ENCODE results near the gene HNRNPUL1. TPM values are rescaled to one million over a fixed set of nuclear protein-coding genes. Genes with fewer than 3 reads are reported as not detected.
"Not testable (repeated sequence)": the region's sequence is repeated elsewhere in the genome, so short reads cannot be mapped to it uniquely, and the experiment has no call there.

Gene HNRNPUL1
- total and polyA plus RNA-seq, 12 donors, result 55.5 to 151 (median 106) TPM

GRCh38 chr19:41288673-41289530 lies 24.7 kb downstream of the HNRNPUL1 start:
- WGBS, 2 donors, result 71 to 79% methylated on average over 3 of the region's 3 CpGs
- H3K9me3 ChIP-seq, result no peaks in the 10 kb centered on the region
- TF ChIP-seq CTCF (IDR thresholded peaks at IDR 0.05), result no peak
- H3K4me3 ChIP-seq, result no peak overlapping the region
- intact Hi-C loops (cut with DNase I), result no loop called here
- no peaks in the 10 kb centered on the region for H3K27me3 ChIP-seq
- peaks cover 0 to 100% (median 87%) of the 10 kb centered on the region in 9 donors for H3K36me3 ChIP-seq
- H3K27ac ChIP-seq, result no peak overlapping the region
- no peaks in the 10 kb centered on the region for H3K4me1 ChIP-seq
- DNase-seq (no peak), ATAC-seq (no peak)

GRCh38 chr19:41289814-41290213 lies 25.6 kb downstream of the HNRNPUL1 start:
- H3K4me3 ChIP-seq; ATAC-seq; H3K27me3 ChIP-seq; H3K27ac ChIP-seq; DNase-seq; H3K4me1 ChIP-seq; H3K9me3 ChIP-seq; intact Hi-C loops (cut with DNase I): not testable (repeated sequence)
- H3K36me3 ChIP-seq, result peaks cover 3 to 100% (median 87%) of the 10 kb centered on the region in 9 donors
- 94 to 95% methylated on average over 8 of the region's 8 CpGs for whole genome bisulfite sequencing, 2 donors

- Histone ChIP-seq H3K4me1 (peaks cover 14 to 41% (median 33%) of the 10 kb centered on the region in 9 donors), H3K9me3 (no peaks in the 10 kb centered on the region), H3K27me3 (no peaks in the 10 kb centered on the region), H3K36me3 (peaks cover 3 to 99% (median 75%) of the 10 kb centered on the region in 9 donors), H3K27ac (no peak overlapping the region), H3K4me3 (no peak overlapping the region)
- no peak for TF ChIP-seq CTCF (IDR thresholded peaks at IDR 0.05)
- ATAC-seq (no peak), DNase-seq (no peak)
- WGBS, 2 donors, result 94 to 95% methylated on average over 10 of the region's 10 CpGs
- intact Hi-C loops (cut with DNase I), result no loop called here
These were observed 30.2 kb downstream of the HNRNPUL1 start for GRCh38 chr19:41294393-41294792.

GRCh38 chr19:41295499-41295898 lies 31.3 kb downstream of the HNRNPUL1 start:
- ATAC-seq (no peak), DNase-seq (no peak)
- Histone ChIP-seq H3K36me3 (peaks cover 3 to 99% (median 66%) of the 10 kb centered on the region in 9 donors), H3K9me3 (no peaks in the 10 kb centered on the region), H3K4me3 (no peak overlapping the region), H3K27ac (peak overlapping the region in 3 of 10 donors; percentile 89 to 93 (median 89)), H3K27me3 (no peaks in the 10 kb centered on the region), H3K4me1 (peaks cover 16 to 52% (median 44%) of the 10 kb centered on the region in 9 donors)
- intact Hi-C loops (cut with DNase I), result no loop called here
- no peak for TF ChIP-seq CTCF (IDR thresholded peaks at IDR 0.05)
- 61 to 62% methylated on average over 6 of the region's 6 CpGs for WGBS, 2 donors

GRCh38 chr19:41296433-41296871 lies 32.3 kb downstream of the HNRNPUL1 start:
- TF ChIP-seq CTCF (IDR thresholded peaks at IDR 0.05), result no peak
- Histone ChIP-seq H3K27ac (peak overlapping the region in 9 of 10 donors; percentile 80 to 93 (median 89)), H3K36me3 (peaks cover 3 to 99% (median 59%) of the 10 kb centered on the region in 9 donors), H3K4me1 (peaks cover 16 to 62% (median 52%) of the 10 kb centered on the region in 9 donors), H3K27me3 (no peaks in the 10 kb centered on the region), H3K9me3 (no peaks in the 10 kb centered on the region), H3K4me3 (no peak overlapping the region)
- ATAC-seq (no peak), DNase-seq (no peak)
- WGBS, 2 donors, result 85 to 86% methylated on average over 2 of the region's 2 CpGs
- intact Hi-C loops (cut with DNase I), result no loop called here

Measured in heart right ventricle (tissue), 16 donors.